AG04449 (cell line): Measurements from ENCODE around the gene MORC3.
A peak's percentile ranks its signal among the peaks of the same experiment; 100 is the strongest.
"Not testable (repeated sequence)": the region's sequence is repeated elsewhere in the genome, so short reads cannot be mapped to it uniquely, and the experiment has no call there.

Experiments
- CTCF ChIA-PET: fragments of 350-600 bp; formaldehyde crosslinking; extraction: SDS; loops from one replicate; lab custom pipeline; 2021; ENCODE audit warnings: antibody characterized with exemption; lab: Yijun Ruan, JAX
- POLR2A ChIA-PET: fragments of 400-600, 350-600 bp; formaldehyde crosslinking; extraction: SDS; loops from one replicate; lab custom pipeline; 2020; ENCODE audit warnings: antibody characterized with exemption, inconsistent platforms; lab: Yijun Ruan, JAX
- DNase-seq: peaks from one replicate; pipeline ENCODE4 v3.0.0-alpha.2; 2010; ENCODE audit warnings: low read depth, low spot score
- H3K4me3 ChIP-seq: 2 replicates; pipeline ENCODE4 v1.5.1; 2011; ENCODE audit warnings: low read depth, mild to moderate bottlenecking, control low read depth, low read length
- CTCF ChIP-seq: IDR thresholded peaks from one replicate; pipeline ENCODE4 v1.5.1; 2011; ENCODE audit warnings: mild to moderate bottlenecking, moderate library complexity, low read length, control low read depth, inconsistent platforms; ENCODE audit not compliant: insufficient read depth; ENCODE audit errors: missing control alignments

The MORC3 gene

GRCh38 chr21:36381841-36382589 lies 62.0 kb downstream of the MORC3 start:
- no peak for DNase-seq
- H3K4me3 ChIP-seq: no peak overlapping the region
- no peak for TF ChIP-seq CTCF
- CTCF ChIA-PET: no interaction called here
- POLR2A ChIA-PET: interaction anchor here (0.6 kb wide), 1 partner anchor 69 kb away, joined by 4 read pairs; no protein-coding TSS in a partner anchor

- POLR2A ChIA-PET, H3K4me3 ChIP-seq, DNase-seq: not testable (repeated sequence)
- CTCF ChIA-PET: interaction anchor here (1.1 to 1.3 kb wide), 2 partner anchors 20 to 257 kb away, joined by 3 to 4 read pairs; no protein-coding TSS in a partner anchor
Observed at GRCh38 chr21:36382722-36383121, 62.7 kb downstream of the MORC3 start.

- CTCF ChIA-PET: interaction anchor here (1.2 kb wide), 1 partner anchor 10 kb away, joined by 3 read pairs; no protein-coding TSS in a partner anchor
- DNase-seq: no peak
- H3K4me3 ChIP-seq: peak overlapping the region; percentile 63
- POLR2A ChIA-PET: no interaction called here
- TF ChIP-seq CTCF: no peak
Observed at GRCh38 chr21:36384885-36385232, 64.9 kb downstream of the MORC3 start.

GRCh38 chr21:36385233-36386030 lies 65.4 kb downstream of the MORC3 start, which contains the start of gene CHAF1B:
Gene CHAF1B, plus strand, starts transcription at chr21:36385392. Its CDS starts 745 bp downstream, at chr21:36386137.
- POLR2A ChIA-PET: no interaction called here
- CTCF ChIA-PET: interaction anchor here (1.2 kb wide), 2 partner anchors 11 to 37 kb away, joined by 3 read pairs; no protein-coding TSS in a partner anchor
- TF ChIP-seq CTCF: no peak
- no peak for DNase-seq
- peak within 1 kb of the TSS; percentile 63 for H3K4me3 ChIP-seq

GRCh38 chr21:36386031-36386642 lies 66.1 kb downstream of the MORC3 start:
- peak overlapping the region; percentile 63 for H3K4me3 ChIP-seq
- POLR2A ChIA-PET: no interaction called here
- TF ChIP-seq CTCF: no peak
- no peak for DNase-seq
- CTCF ChIA-PET: interaction anchor here (1.2 kb wide), 1 partner anchor 37 kb away, joined by 3 read pairs; no protein-coding TSS in a partner anchor

- ChIA-PET POLR2A (no interaction called here), CTCF (no interaction called here)
- no peak for TF ChIP-seq CTCF
- no peak for DNase-seq
- no peak overlapping the region for H3K4me3 ChIP-seq
Observed at GRCh38 chr21:36388096-36388495, 68.1 kb downstream of the MORC3 start.
